GM10266 (cell line): ENCODE measurements around the gene TOP3A.

Source experiments
- DNase-seq: peaks from one replicate; pipeline ENCODE4 v3.0.0; 2012; ENCODE audit errors: extremely low spot score
- CTCF ChIP-seq: IDR thresholded peaks from 2 replicates; pipeline ENCODE4 v1.5.1; 2012; ENCODE audit warnings: mild to moderate bottlenecking, low read depth; ENCODE audit not compliant: control insufficient read depth, insufficient read depth; ENCODE audit errors: missing control alignments

The TOP3A gene

GRCh38 chr17:18267927-18268711, 46.7 kb downstream of the TOP3A start:
- TF ChIP-seq CTCF = no peak
- DNase-seq = no peak

GRCh38 chr17:18267366-18267765, 47.4 kb downstream of the TOP3A start:
- TF ChIP-seq CTCF = no peak
- no peak for DNase-seq

- DNase-seq = no peak
- TF ChIP-seq CTCF = no peak
Measured at GRCh38 chr17:18263885-18264682, 50.7 kb downstream of the TOP3A start.

GRCh38 chr17:18262641-18263040, 52.2 kb downstream of the TOP3A start:
- DNase-seq = no peak
- TF ChIP-seq CTCF = no peak

GRCh38 chr17:18262111-18262510, 52.7 kb downstream of the TOP3A start:
- TF ChIP-seq CTCF = no peak
- no peak for DNase-seq

- DNase-seq = no peak
- TF ChIP-seq CTCF = no peak
Measured at GRCh38 chr17:18261659-18262058, 53.1 kb downstream of the TOP3A start.

GRCh38 chr17:18261146-18261515, 53.7 kb downstream of the TOP3A start:
- no peak for TF ChIP-seq CTCF
- peak; percentile 81 for DNase-seq
